HG03280 (cell line): ENCODE data around the gene MYH14.
"Not testable (repeated sequence)": the region's sequence is repeated elsewhere in the genome, so short reads cannot be mapped to it uniquely, and the experiment has no call there.

Experiments
- ATAC-seq: cut with Tn5 transposase; IDR thresholded peaks from one replicate; pipeline ENCODE4 v1.9.1; 2021; ENCODE audit warnings: mild to moderate bottlenecking, moderate library complexity; ENCODE audit not compliant: unreplicated experiment

The MYH14 gene

GRCh38 chr19:50330365-50331078, 127.1 kb downstream of the MYH14 start:
- peak; percentile 33 for ATAC-seq

GRCh38 chr19:50331221-50331993, 128.0 kb downstream of the MYH14 start:
- ATAC-seq: no peak

GRCh38 chr19:50331994-50332243, 128.5 kb downstream of the MYH14 start:
- ATAC-seq: no peak

- ATAC-seq: no peak
Measured at GRCh38 chr19:50332244-50333038, 129.0 kb downstream of the MYH14 start.

GRCh38 chr19:50333235-50333736, 129.9 kb downstream of the MYH14 start:
- peak; percentile 43 for ATAC-seq

GRCh38 chr19:50333737-50334617, 130.6 kb downstream of the MYH14 start:
- peak; percentile 19 for ATAC-seq

GRCh38 chr19:50334741-50335421, 131.5 kb downstream of the MYH14 start:
- ATAC-seq: no peak

GRCh38 chr19:50337031-50337430, 133.6 kb downstream of the MYH14 start:
- ATAC-seq: not testable (repeated sequence)

GRCh38 chr19:50340331-50340730, 136.9 kb downstream of the MYH14 start:
- ATAC-seq: no peak

- ATAC-seq: peak; percentile 57
Measured at GRCh38 chr19:50341091-50341564, 137.7 kb downstream of the MYH14 start.

- ATAC-seq: no peak
Measured at GRCh38 chr19:50344661-50345318, 141.4 kb downstream of the MYH14 start.

GRCh38 chr19:50347089-50347581, 143.7 kb downstream of the MYH14 start:
- ATAC-seq: not testable (repeated sequence)

GRCh38 chr19:50349277-50350057, 146.0 kb downstream of the MYH14 start:
- ATAC-seq: no peak

GRCh38 chr19:50352242-50352641, 148.8 kb downstream of the MYH14 start:
- ATAC-seq: no peak

GRCh38 chr19:50353487-50353880, 150.1 kb downstream of the MYH14 start:
- ATAC-seq: not testable (repeated sequence)

GRCh38 chr19:50356691-50357177, 153.3 kb downstream of the MYH14 start:
- ATAC-seq: no peak

GRCh38 chr19:50357178-50358100, 154.0 kb downstream of the MYH14 start:
- peak; percentile 60 for ATAC-seq
